SK-N-SH (cell line): ENCODE results near the gene GNG12.

Experiments used
- CHD2 ChIP-seq: fragments of 150-350 bp; IDR thresholded peaks from 2 replicates; pipeline ENCODE4 v1.6.1; 2018; ENCODE audit warnings: low read length; ENCODE audit not compliant: partially characterized antibody
- FOXJ3 ChIP-seq: sonication (generic); formaldehyde crosslinking; IDR thresholded peaks from 2 replicates; pipeline ENCODE4 v1.5.1; 2020; ENCODE audit warnings: mild to moderate bottlenecking, missing genetic modification reagents
- TF ChIP-seq, protein P1 (sequence below): IDR thresholded peaks from 2 replicates; pipeline ENCODE4; 2012
- TF ChIP-seq, protein P2 (sequence below): fragments of 150-350 bp; IDR thresholded peaks from 2 replicates; pipeline ENCODE4 v1.6.1; 2017; ENCODE audit warnings: antibody characterized with exemption, low read length, low read depth, borderline replicate concordance
- TF ChIP-seq, protein P3 (sequence below): IDR thresholded peaks from 2 replicates; pipeline ENCODE4 v1.4.0; 2012; ENCODE audit warnings: low read depth

DNA sequence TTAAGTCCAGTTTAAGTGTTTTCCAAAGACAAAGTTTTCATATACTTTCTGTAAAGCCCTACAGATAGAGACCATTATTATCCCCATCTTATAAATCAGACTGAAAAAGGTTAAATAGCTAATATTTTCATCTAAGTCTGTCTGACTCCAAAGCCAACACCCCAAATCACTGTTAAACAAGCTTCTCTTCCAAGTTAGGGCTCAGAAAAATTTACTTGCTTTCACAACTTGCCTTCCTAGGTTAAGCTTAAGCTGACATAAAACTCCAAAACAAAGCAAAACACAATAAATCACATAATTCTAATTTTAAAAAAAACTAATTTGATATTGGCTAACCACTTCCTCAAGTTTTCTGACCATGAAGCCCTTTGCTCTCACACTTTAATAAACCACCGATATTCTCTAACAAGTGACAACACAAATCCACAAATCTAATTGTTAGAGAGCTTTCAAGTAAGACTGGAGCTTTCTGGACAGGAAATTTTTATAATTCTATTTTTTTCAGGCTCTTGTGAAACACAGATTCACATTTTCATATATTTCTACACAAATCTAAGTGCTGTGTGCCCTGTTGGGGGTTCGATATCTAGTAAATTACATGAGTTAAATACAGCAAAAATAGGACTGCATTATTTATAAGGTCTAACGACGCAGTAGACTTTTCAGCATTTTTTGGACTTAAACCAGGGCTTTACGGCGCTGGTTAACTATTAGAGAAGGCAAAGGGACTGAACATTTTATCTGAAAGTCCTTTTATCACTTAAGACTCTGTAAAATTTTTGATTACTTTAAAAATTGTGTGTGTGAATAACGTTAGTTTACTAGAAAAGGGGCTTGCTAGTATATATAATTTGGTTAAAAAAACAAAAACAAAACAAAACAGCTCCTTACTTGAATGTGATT is 2.1 kb downstream of the GNG12 start:
- TF ChIP-seq, protein P1, sequence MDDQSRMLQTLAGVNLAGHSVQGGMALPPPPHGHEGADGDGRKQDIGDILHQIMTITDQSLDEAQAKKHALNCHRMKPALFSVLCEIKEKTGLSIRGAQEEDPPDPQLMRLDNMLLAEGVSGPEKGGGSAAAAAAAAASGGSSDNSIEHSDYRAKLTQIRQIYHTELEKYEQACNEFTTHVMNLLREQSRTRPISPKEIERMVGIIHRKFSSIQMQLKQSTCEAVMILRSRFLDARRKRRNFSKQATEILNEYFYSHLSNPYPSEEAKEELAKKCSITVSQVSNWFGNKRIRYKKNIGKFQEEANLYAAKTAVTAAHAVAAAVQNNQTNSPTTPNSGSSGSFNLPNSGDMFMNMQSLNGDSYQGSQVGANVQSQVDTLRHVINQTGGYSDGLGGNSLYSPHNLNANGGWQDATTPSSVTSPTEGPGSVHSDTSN = no peak
- TF ChIP-seq, protein P2, sequence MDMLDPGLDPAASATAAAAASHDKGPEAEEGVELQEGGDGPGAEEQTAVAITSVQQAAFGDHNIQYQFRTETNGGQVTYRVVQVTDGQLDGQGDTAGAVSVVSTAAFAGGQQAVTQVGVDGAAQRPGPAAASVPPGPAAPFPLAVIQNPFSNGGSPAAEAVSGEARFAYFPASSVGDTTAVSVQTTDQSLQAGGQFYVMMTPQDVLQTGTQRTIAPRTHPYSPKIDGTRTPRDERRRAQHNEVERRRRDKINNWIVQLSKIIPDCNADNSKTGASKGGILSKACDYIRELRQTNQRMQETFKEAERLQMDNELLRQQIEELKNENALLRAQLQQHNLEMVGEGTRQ = no peak
- TF ChIP-seq, protein P3, sequence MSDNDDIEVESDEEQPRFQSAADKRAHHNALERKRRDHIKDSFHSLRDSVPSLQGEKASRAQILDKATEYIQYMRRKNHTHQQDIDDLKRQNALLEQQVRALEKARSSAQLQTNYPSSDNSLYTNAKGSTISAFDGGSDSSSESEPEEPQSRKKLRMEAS = no peak
- TF ChIP-seq CHD2 = no peak
- no peak for TF ChIP-seq FOXJ3 (CRISPR knock-in tag)
